ENCODE data around the gene C18orf32.

- no peak for TF ChIP-seq GATA2 (IDR thresholded peaks at IDR 0.05; ENCODE audit: low read depth, low read length)
- TF ChIP-seq GATA3 (IDR thresholded peaks at IDR 0.05; ENCODE audit: low read depth, low read length): no peak
Measured at GRCh38 chr18:49527631-49528327, 40.7 kb upstream of the C18orf32 start.
